ENCODE data around the gene MYO18A. TPM values are rescaled to one million over a fixed set of nuclear protein-coding genes. Genes with fewer than 3 reads are reported as not detected.

Gene MYO18A
- total and polyA plus RNA-seq, 10 of the 15 experiments (the other 5 are each of a cell fraction or from before 2014, with no cell fraction given): 2.9 to 66.0 (median 24.5) TPM

GRCh38 chr17:29149431-29150064 is 30.6 kb downstream of the MYO18A start (continued):
- TF ChIP-seq ZBED1 (IDR thresholded peaks at IDR 0.05; ENCODE audit: borderline replicate concordance): no peak

GRCh38 chr17:29148790-29149430 is 31.3 kb downstream of the MYO18A start:
- intact Hi-C loops (cut with micrococcal nuclease; ENCODE audit: unreplicated experiment): loop anchor here (1.0 to 10.0 kb wide), 4 partner anchors 31 to 216 kb away; partner anchors contain the start of gene MYO18A
- Histone ChIP-seq H3K4me1 (ENCODE audit: control insufficient read depth, insufficient read depth, low read length) (peaks cover 31% of the 10 kb centered on the region), H3K79me2 (ENCODE audit: control insufficient read depth, insufficient read depth, low read length) (peaks cover 2% of the 10 kb centered on the region; the same call in 1 of the 2 replicates), H3K9me3 (replicated peaks; ENCODE audit: control insufficient read depth, insufficient read depth, low read length) (no peaks in the 10 kb centered on the region), H3K27ac (ENCODE audit: control insufficient read depth, insufficient read depth) (peak overlapping the region; percentile 73), H3K4me3 (peak overlapping the region; percentile 59), H3K36me3 (ENCODE audit: control insufficient read depth in 2 of 2, insufficient read depth in 2 of 2, low read length in 1 of 2) (no peaks in the 10 kb centered on the region; a peak in 1 of 4 replicates), H3K4me2 (ENCODE audit: control insufficient read depth, insufficient read depth) (peak overlapping the region; percentile 96), H3K9ac (ENCODE audit: control insufficient read depth, insufficient read depth, low read length) (peak overlapping the region; percentile 74), H4K20me1 (ENCODE audit: control insufficient read depth, insufficient read depth) (no peaks in the 10 kb centered on the region), H3K27me3 (replicated peaks in 1 of 2; ENCODE audit: control insufficient read depth in 2 of 2, insufficient read depth in 2 of 2, low read length in 1 of 2) (no peaks in the 10 kb centered on the region), H2AFZ (ENCODE audit: control insufficient read depth, low read depth, low read length) (peak overlapping the region; percentile 93)
- WGBS (ENCODE audit: insufficient coverage, insufficient replicate concordance, low lambda C conversion rate, missing lambda C conversion rate): under 1% methylated on average over 34 of the region's 34 CpGs
- DNase-seq (ENCODE audit: low read depth, low spot score) (peak; percentile 79), FAIRE-seq (peak; percentile 84), ATAC-seq (peak; percentile 90)
- RAD21 ChIA-PET (ENCODE audit: unreplicated experiment): interaction anchor here (1.0 to 8.6 kb wide), 19 partner anchors 10 to 419 kb away, joined by 3 to 207 read pairs (median 11); partner anchors contain the start of genes MYO18A and NUFIP2
- BruUV-seq (replicated peaks): TSS peak; percentile 72
- CTCF ChIA-PET: interaction anchor here (0.7 to 14.6 kb wide), 35 partner anchors 10 to 468 kb away, joined by 3 to 371 read pairs (median 5); partner anchors contain the start of genes MYO18A and NUFIP2
- in situ Hi-C loops (cut with MboI): no loop called here
- SMC1A ChIA-PET (ENCODE audit: uncharacterized antibody, unreplicated experiment): interaction anchor here (1.1 to 8.9 kb wide), 19 partner anchors 10 to 468 kb away, joined by 3 to 158 read pairs (median 6); partner anchors contain the start of gene MYO18A
- POLR2A ChIA-PET: interaction anchor here (0.5 to 4.7 kb wide), 16 partner anchors 9 to 421 kb away, joined by 3 to 54 read pairs (median 6); partner anchors contain the start of genes MYO18A and NUFIP2
- peak; percentile 93 for TF ChIP-seq ZNF24 (IDR thresholded peaks at IDR 0.05)
- TF ChIP-seq ZBTB4 (CRISPR knock-in tag; IDR thresholded peaks at IDR 0.05): no peak
- TF ChIP-seq SPI1 (IDR thresholded peaks at IDR 0.05; ENCODE audit: borderline replicate concordance, insufficient read depth, low read depth, low read length): no peak
- TF ChIP-seq E2F8 (IDR thresholded peaks at IDR 0.05; ENCODE audit: low read depth, partially characterized antibody): no peak
- TF ChIP-seq ZNF622 (IDR thresholded peaks at IDR 0.05): no peak
- TF ChIP-seq MYB (IDR thresholded peaks at IDR 0.05; ENCODE audit: borderline replicate concordance, low read depth, low read length): no peak
- TF ChIP-seq EP300 (IDR thresholded peaks at IDR 0.05; ENCODE audit: borderline replicate concordance in 1 of 2, control insufficient read depth in 1 of 2, low read depth in 2 of 2, low read length in 2 of 2): no peak
- peak; percentile 93 for TF ChIP-seq YY1 (IDR thresholded peaks at IDR 0.05; ENCODE audit: low read depth, low read length)
- TF ChIP-seq NFXL1 (IDR thresholded peaks at IDR 0.05; ENCODE audit: borderline replicate concordance): no peak
- TF ChIP-seq TAF1 (IDR thresholded peaks at IDR 0.05; ENCODE audit: borderline replicate concordance, low read depth, low read length): peak; percentile 38; the same call in 1 of the 2 replicates
- TF ChIP-seq ZNF207 (IDR thresholded peaks at IDR 0.05; ENCODE audit: borderline replicate concordance): no peak; the same call in none of the 2 replicates

All from GM12878 (cell line).